ENCODE results near the gene KCNK5. TPM values are rescaled to one million over a fixed set of nuclear protein-coding genes. Genes with fewer than 3 reads are reported as not detected.

KCNK5 gene
- total and polyA plus RNA-seq, 2 of the 8 experiments (the other 6 are each of a cell fraction or from before 2014, with no cell fraction given): 20.9 to 44.3 TPM

DNA sequence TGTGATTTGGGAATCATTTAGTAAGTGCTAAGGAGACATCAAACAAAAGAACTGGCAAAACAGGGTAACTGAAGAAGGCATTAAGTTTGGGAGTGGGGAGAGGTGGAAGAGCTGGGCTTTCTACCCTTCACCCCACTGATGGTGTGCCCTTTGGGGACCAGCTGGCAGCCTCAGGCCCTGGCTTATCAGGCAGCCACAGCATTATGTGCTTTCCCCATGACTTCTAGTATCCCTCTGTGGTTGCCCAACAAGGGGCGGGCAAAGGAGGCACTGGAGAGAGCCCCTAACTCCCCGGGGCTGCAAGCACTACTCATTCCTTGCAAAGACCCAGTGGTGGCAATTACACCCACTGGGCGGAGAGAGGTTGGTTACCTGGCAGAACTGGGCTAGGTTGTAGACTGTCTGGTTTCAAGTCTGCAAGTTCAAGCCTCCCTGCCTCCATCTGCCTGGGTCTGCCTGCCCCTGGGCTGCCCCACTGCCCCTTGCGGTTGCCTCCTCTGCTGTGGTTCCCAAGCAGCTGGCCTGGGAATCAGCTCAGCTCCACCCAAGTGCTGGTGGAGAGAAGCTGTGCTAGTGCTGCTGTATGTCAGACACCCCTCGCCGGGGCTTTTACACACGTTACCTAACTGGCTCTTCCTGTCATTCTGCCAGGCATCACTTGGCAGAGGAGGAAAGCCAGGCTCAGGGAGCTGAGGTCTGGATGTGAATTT lies 29.9 kb downstream of the KCNK5 start (continued):
- no peak for TF ChIP-seq POU5F1 (IDR thresholded peaks at IDR 0.05; ENCODE audit: low read depth, low read length)
- no peak for TF ChIP-seq RBBP5 (IDR thresholded peaks at IDR 0.05; ENCODE audit: borderline replicate concordance, low read depth, low read length)
- no peak for TF ChIP-seq HDAC6 (IDR thresholded peaks at IDR 0.05; ENCODE audit: low read depth, low read length)
